BE2C (cell line): ENCODE results near the gene LUZP2.
"Not testable (repeated sequence)": the region's sequence is repeated elsewhere in the genome, so short reads cannot be mapped to it uniquely, and the experiment has no call there.

Experiments
- DNase-seq: peaks from one replicate; pipeline ENCODE4 v3.0.0-alpha.2; 2020
- H3K27me3 ChIP-seq: fragments of 250-450 bp; sonication (Bioruptor Pico); 2 replicates; pipeline ENCODE4 v1.5.1; 2020; ENCODE audit warnings: mild to moderate bottlenecking
- H3K36me3 ChIP-seq: fragments of 250-450 bp; sonication (Bioruptor Pico); 2 replicates; pipeline ENCODE4 v1.5.1; 2020; ENCODE audit warnings: mild to moderate bottlenecking
- H3K4me1 ChIP-seq: fragments of 250-450 bp; sonication (Bioruptor Pico); 2 replicates; pipeline ENCODE4 v1.5.1; 2020
- H3K4me3 ChIP-seq: 2 replicates; pipeline ENCODE4 v1.5.1; 2011; ENCODE audit warnings: low read depth, low read length
- H3K9me3 ChIP-seq: fragments of 250-450 bp; sonication (Bioruptor Pico); 2 replicates; pipeline ENCODE4 v1.5.1; 2020
- TF ChIP-seq, protein P1 (sequence below): IDR thresholded peaks from 2 replicates; pipeline ENCODE4 v1.5.1; 2012; ENCODE audit warnings: mild to moderate bottlenecking, low read depth, low read length

Gene LUZP2

DNA sequence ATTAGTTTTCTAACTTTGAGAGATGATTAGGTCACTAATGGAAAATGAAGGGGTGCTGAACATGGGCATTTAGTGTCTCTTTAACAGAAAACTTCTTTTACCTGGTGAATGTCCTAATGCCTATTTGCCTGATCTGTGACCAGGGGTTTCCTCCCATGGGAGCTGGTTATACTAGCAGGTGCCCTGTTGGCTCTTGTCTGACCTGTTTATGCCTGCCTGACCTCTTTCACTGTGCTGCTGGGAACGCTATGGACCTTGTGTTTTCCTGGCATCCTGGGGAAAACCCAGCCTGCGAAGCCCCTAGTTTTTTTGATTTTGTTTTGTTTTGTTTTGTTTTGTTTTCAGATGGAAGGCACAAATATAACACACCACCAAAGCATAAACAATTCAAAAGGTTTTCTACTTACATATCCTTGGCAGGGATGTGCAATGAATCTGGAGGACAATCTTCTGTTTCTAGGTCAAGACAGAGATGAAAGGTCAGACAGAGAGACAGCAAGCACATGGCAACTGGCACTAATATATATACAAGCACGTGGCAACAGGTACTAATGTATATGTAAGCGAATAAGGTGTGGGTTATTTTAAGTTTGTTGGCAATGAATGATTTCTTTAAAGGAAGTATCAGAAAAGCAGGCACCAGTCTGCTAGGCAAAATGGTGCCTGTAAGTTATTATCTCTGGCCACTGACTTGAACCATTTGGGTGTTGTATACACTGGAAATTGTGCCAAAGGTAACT lies 390.2 kb downstream of the LUZP2 start:
- Histone ChIP-seq H3K27me3 (no peaks in the 10 kb centered on the region), H3K4me3 (no peak overlapping the region), H3K36me3 (no peaks in the 10 kb centered on the region), H3K4me1 (no peaks in the 10 kb centered on the region), H3K9me3 (no peaks in the 10 kb centered on the region)
- DNase-seq, result no peak
- TF ChIP-seq, protein P1, sequence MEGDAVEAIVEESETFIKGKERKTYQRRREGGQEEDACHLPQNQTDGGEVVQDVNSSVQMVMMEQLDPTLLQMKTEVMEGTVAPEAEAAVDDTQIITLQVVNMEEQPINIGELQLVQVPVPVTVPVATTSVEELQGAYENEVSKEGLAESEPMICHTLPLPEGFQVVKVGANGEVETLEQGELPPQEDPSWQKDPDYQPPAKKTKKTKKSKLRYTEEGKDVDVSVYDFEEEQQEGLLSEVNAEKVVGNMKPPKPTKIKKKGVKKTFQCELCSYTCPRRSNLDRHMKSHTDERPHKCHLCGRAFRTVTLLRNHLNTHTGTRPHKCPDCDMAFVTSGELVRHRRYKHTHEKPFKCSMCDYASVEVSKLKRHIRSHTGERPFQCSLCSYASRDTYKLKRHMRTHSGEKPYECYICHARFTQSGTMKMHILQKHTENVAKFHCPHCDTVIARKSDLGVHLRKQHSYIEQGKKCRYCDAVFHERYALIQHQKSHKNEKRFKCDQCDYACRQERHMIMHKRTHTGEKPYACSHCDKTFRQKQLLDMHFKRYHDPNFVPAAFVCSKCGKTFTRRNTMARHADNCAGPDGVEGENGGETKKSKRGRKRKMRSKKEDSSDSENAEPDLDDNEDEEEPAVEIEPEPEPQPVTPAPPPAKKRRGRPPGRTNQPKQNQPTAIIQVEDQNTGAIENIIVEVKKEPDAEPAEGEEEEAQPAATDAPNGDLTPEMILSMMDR, result no peak

DNA sequence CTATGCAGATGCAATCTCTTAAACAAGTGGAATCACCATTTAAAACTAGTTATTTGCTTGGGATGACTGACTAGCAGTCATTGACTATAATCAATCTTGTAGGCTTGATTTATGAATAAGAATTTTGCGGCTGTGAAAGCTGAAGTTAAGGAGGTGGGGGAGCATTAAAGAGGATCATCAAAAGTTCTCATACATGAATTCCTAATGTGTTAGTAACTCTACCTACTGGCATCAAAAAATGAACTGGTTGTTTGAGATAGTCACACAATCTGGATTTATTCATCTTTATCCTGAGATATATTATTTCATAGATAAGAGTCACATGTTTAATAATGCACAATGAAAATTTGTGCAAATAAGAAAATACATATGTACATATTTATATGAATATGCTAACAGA lies 393.6 kb downstream of the LUZP2 start:
- TF ChIP-seq, protein P1, result no peak
- no peaks in the 10 kb centered on the region for H3K27me3 ChIP-seq
- no peak for DNase-seq
- H3K4me3 ChIP-seq, result no peak overlapping the region
- H3K9me3 ChIP-seq, result no peaks in the 10 kb centered on the region
- no peaks in the 10 kb centered on the region for H3K36me3 ChIP-seq
- H3K4me1 ChIP-seq, result no peaks in the 10 kb centered on the region

DNA sequence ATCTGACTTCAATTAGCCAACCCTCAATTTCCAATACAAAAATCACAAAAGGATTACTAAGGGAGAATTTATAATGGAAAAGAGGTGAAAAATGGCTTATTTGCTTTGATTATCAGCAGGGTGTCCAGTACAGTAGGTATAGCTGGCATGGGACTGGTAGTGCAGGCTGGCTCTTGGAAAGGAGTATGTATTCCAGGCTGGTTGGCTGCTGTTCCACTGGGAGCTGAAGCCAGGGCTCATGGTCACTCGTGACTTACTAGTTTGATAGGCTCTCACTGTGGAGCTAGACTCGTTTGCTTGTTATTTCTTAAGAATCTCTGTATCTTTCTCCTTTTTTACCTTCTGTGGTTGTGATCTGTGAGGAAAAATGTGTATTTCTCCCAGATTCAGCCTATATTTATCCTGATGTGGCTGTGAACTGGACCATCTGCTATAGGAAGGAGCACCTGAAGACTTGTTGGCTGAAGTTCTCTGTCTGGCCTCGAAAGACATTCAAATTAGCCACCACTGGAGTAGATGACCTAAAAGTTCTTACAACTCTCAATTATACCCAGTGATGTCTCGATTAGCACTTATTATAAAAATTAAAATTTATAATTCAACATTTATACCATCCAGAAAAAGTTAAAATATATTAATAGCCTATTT lies 395.1 kb downstream of the LUZP2 start:
- not testable (repeated sequence) for H3K27me3 ChIP-seq, H3K36me3 ChIP-seq, H3K9me3 ChIP-seq, DNase-seq, H3K4me3 ChIP-seq, H3K4me1 ChIP-seq

DNA sequence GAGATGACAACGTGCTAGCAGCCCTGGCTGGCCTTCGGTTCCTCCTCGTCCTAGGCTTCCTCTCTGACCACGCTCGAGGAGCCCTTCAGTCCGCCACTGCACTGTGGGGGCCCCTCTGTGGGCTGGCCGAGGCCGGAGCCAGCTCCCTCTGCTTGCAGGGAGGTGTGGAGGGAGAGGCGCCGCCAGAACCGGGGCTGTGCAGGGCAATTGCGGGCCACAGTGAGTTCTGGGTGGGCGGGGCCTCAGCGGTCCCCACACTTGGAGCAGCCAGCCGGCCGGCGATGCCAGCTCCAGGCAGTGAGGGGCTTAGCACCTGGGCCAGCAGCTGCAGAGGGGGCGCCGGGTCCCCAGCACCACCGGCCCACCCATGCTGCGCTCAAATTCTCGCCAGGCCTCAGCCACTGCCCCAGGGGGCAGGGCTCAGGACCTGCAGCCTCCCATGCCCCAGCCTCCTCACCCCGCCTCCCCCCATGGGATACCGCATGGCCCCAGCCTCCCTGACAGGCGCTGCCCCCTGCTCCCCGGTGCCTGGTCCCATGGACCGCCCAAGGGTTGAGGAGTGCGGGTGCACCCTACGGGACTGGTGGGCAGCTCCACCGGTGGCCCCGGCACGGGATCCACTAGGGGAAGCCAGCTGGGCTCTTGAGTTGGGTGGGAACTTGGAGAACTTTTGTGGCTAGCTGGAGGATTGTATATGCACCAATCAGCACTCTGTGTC lies 399.4 kb downstream of the LUZP2 start:
- no peaks in the 10 kb centered on the region for H3K36me3 ChIP-seq
- no peaks in the 10 kb centered on the region for H3K9me3 ChIP-seq
- no peak overlapping the region for H3K4me3 ChIP-seq
- no peaks in the 10 kb centered on the region for H3K27me3 ChIP-seq
- no peak for DNase-seq
- no peaks in the 10 kb centered on the region for H3K4me1 ChIP-seq
- TF ChIP-seq, protein P1, result no peak

DNA sequence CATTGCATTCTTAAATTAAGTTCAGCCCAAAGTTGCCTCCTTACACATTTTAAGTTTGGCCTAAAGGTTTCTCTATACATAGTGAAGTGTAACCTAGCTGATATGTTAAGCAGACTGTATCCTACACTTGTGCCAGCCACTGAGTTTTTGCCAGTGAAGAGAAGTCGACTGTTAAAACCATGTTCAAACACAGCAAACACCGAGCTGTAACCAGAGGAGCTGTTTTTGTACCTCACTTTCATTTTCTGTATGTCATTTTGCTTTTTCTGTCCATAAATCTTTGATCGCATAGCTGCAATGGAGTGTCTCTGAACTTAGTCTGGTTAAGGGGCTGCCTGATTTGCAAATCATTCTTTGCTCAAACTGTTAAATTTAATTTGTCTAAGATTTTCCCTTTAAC lies 403.7 kb downstream of the LUZP2 start:
- Histone ChIP-seq H3K36me3 (no peaks in the 10 kb centered on the region), H3K27me3 (no peaks in the 10 kb centered on the region), H3K4me1 (no peaks in the 10 kb centered on the region), H3K9me3 (no peaks in the 10 kb centered on the region), H3K4me3 (no peak overlapping the region)
- TF ChIP-seq, protein P1, result no peak
- DNase-seq, result no peak

DNA sequence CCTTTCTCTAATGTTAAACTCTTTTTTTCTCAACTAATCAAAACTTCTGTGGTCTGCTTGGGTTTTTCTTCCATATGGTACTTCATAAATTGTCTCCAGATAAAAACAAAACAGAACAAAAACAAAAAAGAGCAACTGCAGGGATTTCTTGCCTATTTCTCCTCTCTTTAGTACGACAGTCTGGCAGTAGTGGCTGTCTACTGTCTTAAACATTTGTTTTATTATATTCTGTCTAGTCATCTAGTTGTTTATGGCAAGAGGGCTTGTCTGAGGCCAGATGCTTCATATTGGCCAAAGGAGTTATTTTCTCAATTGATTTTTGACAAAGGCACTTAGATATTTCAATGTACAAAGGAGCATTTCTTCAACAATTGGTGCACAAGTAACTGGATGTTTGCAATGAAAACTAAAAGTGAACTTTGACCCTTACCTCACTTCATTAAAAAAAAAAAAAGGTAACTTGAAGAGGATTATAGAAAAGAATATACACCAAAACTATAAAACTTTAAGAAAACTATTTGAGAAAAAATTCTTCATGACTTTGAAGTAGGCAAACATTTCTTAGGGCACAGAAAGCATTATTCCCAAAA lies 404.2 kb downstream of the LUZP2 start:
- TF ChIP-seq, protein P1, result no peak
- no peaks in the 10 kb centered on the region for H3K9me3 ChIP-seq
- H3K36me3 ChIP-seq, result no peaks in the 10 kb centered on the region
- no peaks in the 10 kb centered on the region for H3K27me3 ChIP-seq
- no peaks in the 10 kb centered on the region for H3K4me1 ChIP-seq
- H3K4me3 ChIP-seq, result no peak overlapping the region
- DNase-seq, result no peak
